WTC11 (cell line): Measurements from ENCODE around the gene PARP12. TPM values are rescaled to one million over a fixed set of nuclear protein-coding genes. Genes with fewer than 3 reads are reported as not detected.

ENCODE experiments used
- ATAC-seq: fragments of 200-7000 bp; cut with Tn5 transposase; 2 replicates; pipeline ENCODE4 v1.10.0; 2021; ENCODE audit warnings: mild to moderate bottlenecking, moderate library complexity
- CTCF ChIA-PET: fragments of 300-600 bp; sonication (Branson Sonifier 250); formaldehyde crosslinking; loops from one replicate; lab custom pipeline; 2021; ENCODE audit warnings: antibody characterized with exemption; lab: Charles Lee
- POLR2A ChIA-PET: fragments of 350-600 bp; sonication (Branson Sonifier 250); formaldehyde crosslinking; loops from one replicate; lab custom pipeline; 2021; ENCODE audit warnings: antibody characterized with exemption; lab: Charles Lee
- DNase-seq: peaks from one replicate; pipeline ENCODE4 v3.0.0; 2021; ENCODE audit warnings: low spot score
- H3K27ac Mint-ChIP-seq: 2 replicates; pipeline ENCODE4 v1.8.0; 2021; ENCODE audit warnings: mixed read lengths
- H3K27me3 Mint-ChIP-seq: 2 replicates; pipeline ENCODE4 v1.8.0; 2021; ENCODE audit warnings: low read depth, mild to moderate bottlenecking, moderate library complexity, mixed read lengths
- H3K36me3 Mint-ChIP-seq: 2 replicates; pipeline ENCODE4 v1.8.0; 2021; ENCODE audit warnings: mixed read lengths
- H3K4me1 Mint-ChIP-seq: 2 replicates; pipeline ENCODE4 v1.8.0; 2022; ENCODE audit warnings: mixed read lengths
- H3K4me3 Mint-ChIP-seq: 2 replicates; pipeline ENCODE4 v1.8.0; 2021; ENCODE audit warnings: mild to moderate bottlenecking, moderate library complexity, mixed read lengths
- H3K9me3 Mint-ChIP-seq: 2 replicates; pipeline ENCODE4 v1.8.0; 2021; ENCODE audit warnings: mixed read lengths
- AR ChIP-seq: fragments of 250-450 bp; sonication (Bioruptor Pico); IDR thresholded peaks from 2 replicates; pipeline ENCODE4 v1.9.0; 2021; ENCODE audit warnings: mild to moderate bottlenecking
- CREM ChIP-seq: sonication (generic); formaldehyde crosslinking; IDR thresholded peaks from 2 replicates; pipeline ENCODE4 v1.8.1; 2022; ENCODE audit warnings: mild to moderate bottlenecking, missing genetic modification reagents, moderate library complexity
- E2F4 ChIP-seq: sonication (generic); formaldehyde crosslinking; IDR thresholded peaks from 2 replicates; pipeline ENCODE4 v1.8.1; 2022; ENCODE audit warnings: low read depth, mild to moderate bottlenecking, moderate library complexity, missing genetic modification reagents, borderline replicate concordance
- ELF4 ChIP-seq: sonication (generic); formaldehyde crosslinking; IDR thresholded peaks from 2 replicates; pipeline ENCODE4 v1.8.1; 2022; ENCODE audit warnings: low read depth, mild to moderate bottlenecking, moderate library complexity, missing genetic modification reagents
- ERG ChIP-seq: fragments of 250-450 bp; sonication (Bioruptor Pico); IDR thresholded peaks from 2 replicates; pipeline ENCODE4 v1.8.0; 2021; ENCODE audit warnings: mild to moderate bottlenecking
- FOXK1 ChIP-seq: sonication (generic); formaldehyde crosslinking; IDR thresholded peaks from 2 replicates; pipeline ENCODE4 v1.8.0; 2022; ENCODE audit warnings: mild to moderate bottlenecking, moderate library complexity, missing genetic modification reagents
- FOXP1 ChIP-seq: sonication (generic); formaldehyde crosslinking; IDR thresholded peaks from 2 replicates; pipeline ENCODE4 v1.8.0; 2022; ENCODE audit warnings: missing genetic modification reagents, mild to moderate bottlenecking, moderate library complexity, borderline replicate concordance
- IRF1 ChIP-seq: sonication (generic); formaldehyde crosslinking; IDR thresholded peaks from 2 replicates; pipeline ENCODE4 v1.8.0; 2023; ENCODE audit warnings: missing genetic modification reagents
- JUN ChIP-seq: sonication (generic); formaldehyde crosslinking; IDR thresholded peaks from 2 replicates; pipeline ENCODE4 v1.8.0; 2023; ENCODE audit warnings: mild to moderate bottlenecking, missing genetic modification reagents
- KAT7 ChIP-seq: sonication (generic); formaldehyde crosslinking; IDR thresholded peaks from 2 replicates; pipeline ENCODE4 v1.8.1; 2023; ENCODE audit warnings: missing genetic modification reagents, mild to moderate bottlenecking, borderline replicate concordance
- MXD4 ChIP-seq: fragments of 250-450 bp; sonication (Bioruptor Pico); IDR thresholded peaks from 2 replicates; pipeline ENCODE4 v1.8.0; 2021; ENCODE audit warnings: mild to moderate bottlenecking, moderate library complexity, borderline replicate concordance
- NFYB ChIP-seq: sonication (generic); formaldehyde crosslinking; conservative IDR thresholded peaks from 2 replicates; pipeline ENCODE4 v1.8.0; 2022; ENCODE audit warnings: low read depth, missing genetic modification reagents
- NR2C2 ChIP-seq: sonication (generic); formaldehyde crosslinking; IDR thresholded peaks from 2 replicates; pipeline ENCODE4 v1.8.0; 2022; ENCODE audit warnings: mild to moderate bottlenecking, missing genetic modification reagents
- PRRX2 ChIP-seq: fragments of 250-450 bp; sonication (Bioruptor Pico); IDR thresholded peaks from 2 replicates; pipeline ENCODE4 v1.8.0; 2021; ENCODE audit warnings: mild to moderate bottlenecking
- SMAD4 ChIP-seq: sonication (generic); formaldehyde crosslinking; IDR thresholded peaks from 2 replicates; pipeline ENCODE4 v1.8.0; 2022; ENCODE audit warnings: mild to moderate bottlenecking, missing genetic modification reagents
- SP1 ChIP-seq: sonication (generic); formaldehyde crosslinking; conservative IDR thresholded peaks from 2 replicates; pipeline ENCODE4 v1.8.1; 2022; ENCODE audit warnings: missing genetic modification reagents
- TCF7 ChIP-seq: sonication (generic); formaldehyde crosslinking; IDR thresholded peaks from 2 replicates; pipeline ENCODE4 v1.8.0; 2022; ENCODE audit warnings: mild to moderate bottlenecking, low read depth, missing genetic modification reagents, moderate library complexity
- TEAD1 ChIP-seq: sonication (generic); formaldehyde crosslinking; IDR thresholded peaks from 2 replicates; pipeline ENCODE4 v1.8.0; 2022; ENCODE audit warnings: mild to moderate bottlenecking, missing genetic modification reagents
- USF1 ChIP-seq: sonication (generic); formaldehyde crosslinking; IDR thresholded peaks from 2 replicates; pipeline ENCODE4 v1.8.0; 2022; ENCODE audit warnings: mild to moderate bottlenecking, missing genetic modification reagents
- ZNF263 ChIP-seq: sonication (generic); formaldehyde crosslinking; IDR thresholded peaks from 2 replicates; pipeline ENCODE4 v1.8.1; 2022; ENCODE audit warnings: low read depth, mild to moderate bottlenecking, moderate library complexity, missing genetic modification reagents
- ZNF532 ChIP-seq: fragments of 250-450 bp; sonication (Bioruptor Pico); IDR thresholded peaks from 2 replicates; pipeline ENCODE4 v1.9.0; 2021; ENCODE audit warnings: mild to moderate bottlenecking, borderline replicate concordance
- ZNF671 ChIP-seq: fragments of 250-450 bp; sonication (Bioruptor Pico); IDR thresholded peaks from 2 replicates; pipeline ENCODE4 v1.8.0; 2021; ENCODE audit warnings: mild to moderate bottlenecking
- total RNA-seq: library from RNA; stranded (reverse); gene quantifications from 3 replicates; pipeline ENCODE4 v1.2.3, GENCODE V29; 2021

The PARP12 gene
- total RNA-seq, 1 experiment from 2014 or later, result 9.1 TPM

- TF ChIP-seq AR (CRISPR knock-in tag) (no peak), ERG (CRISPR knock-in tag) (no peak), NFYB (CRISPR knock-in tag) (no peak), PRRX2 (CRISPR knock-in tag) (no peak), ZNF671 (no peak), NR2C2 (CRISPR knock-in tag) (no peak)
- TF ChIP-seq, all 79 proteins: peak for 0
These were observed 15.6 kb downstream of the PARP12 start (continued) for GRCh38 chr7:140047197-140047596.

- Mint-ChIP-seq H3K27ac (no peak overlapping the region), H3K4me1 (no peaks in the 10 kb centered on the region), H3K4me3 (no peak overlapping the region), H3K36me3 (peaks cover 6% of the 10 kb centered on the region; the same call in 1 of the 2 replicates), H3K27me3 (no peaks in the 10 kb centered on the region), H3K9me3 (no peaks in the 10 kb centered on the region)
- ChIA-PET CTCF (no interaction called here), POLR2A (no interaction called here)
- TF ChIP-seq E2F4 (no peak), MXD4 (no peak), FOXK1 (no peak), SMAD4 (CRISPR knock-in tag) (no peak), FOXP1 (CRISPR knock-in tag) (no peak)
- ATAC-seq (no peak), DNase-seq (no peak)
These were observed 17.1 kb downstream of the PARP12 start for GRCh38 chr7:140045697-140046096.

GRCh38 chr7:140044251-140044650, 18.5 kb downstream of the PARP12 start:
- no peaks in the 10 kb centered on the region for H3K27me3 Mint-ChIP-seq
- H3K4me3 Mint-ChIP-seq, result no peak overlapping the region
- H3K4me1 Mint-ChIP-seq, result no peaks in the 10 kb centered on the region
- CTCF ChIA-PET, result interaction anchor here (0.7 kb wide), 2 partner anchors 48 to 1542 kb away, joined by 3 read pairs; no protein-coding TSS in a partner anchor
- peaks cover 6% of the 10 kb centered on the region; the same call in 1 of the 2 replicates for H3K36me3 Mint-ChIP-seq
- ATAC-seq (no peak), DNase-seq (no peak)
- no peak overlapping the region for H3K27ac Mint-ChIP-seq
- POLR2A ChIA-PET, result no interaction called here
- H3K9me3 Mint-ChIP-seq, result no peaks in the 10 kb centered on the region
- TF ChIP-seq E2F4 (no peak), USF1 (CRISPR knock-in tag) (no peak), IRF1 (no peak), SP1 (CRISPR knock-in tag) (no peak), TEAD1 (CRISPR knock-in tag) (no peak), ELF4 (CRISPR knock-in tag) (no peak), CREM (no peak), ZNF532 (CRISPR knock-in tag) (no peak), ZNF263 (no peak), JUN (CRISPR knock-in tag) (no peak), TCF7 (CRISPR knock-in tag) (no peak), KAT7 (CRISPR knock-in tag) (no peak)
